K562 (cell line): Measurements from ENCODE around the gene CPED1. TPM values are rescaled to one million over a fixed set of nuclear protein-coding genes. Genes with fewer than 3 reads are reported as not detected.

Experiments used
- BACH1 ChIP-seq: fragments of 200-800 bp; sonication (Bioruptor generic); IDR thresholded peaks from 2 replicates; pipeline ENCODE4 v1.6.1; 2016; ENCODE audit warnings: missing genetic modification characterization, missing compliant biosample characterization
- CCNT2 ChIP-seq: IDR thresholded peaks from 2 replicates; pipeline ENCODE4 v1.6.1; 2011; ENCODE audit warnings: borderline replicate concordance, low read depth, mild to moderate bottlenecking, moderate library complexity, mixed read lengths, low read length; ENCODE audit not compliant: insufficient read length; ENCODE audit errors: extremely low read depth
- HBP1 ChIP-seq: fragments of 450-650 bp; formaldehyde crosslinking; IDR thresholded peaks from 2 replicates; pipeline ENCODE4 v1.4.0; 2022; ENCODE audit warnings: missing genetic modification characterization
- KLF1 ChIP-seq: fragments of 450-650 bp; IDR thresholded peaks from 2 replicates; pipeline ENCODE4 v1.6.1; 2016; ENCODE audit warnings: missing genetic modification characterization, missing compliant biosample characterization
- MAZ ChIP-seq, 2 experiments: fragments of 450-650 bp in 1 of 2; sonication (generic) in 1 of 2; formaldehyde crosslinking; IDR thresholded peaks in 1 of 2; conservative IDR thresholded peaks in 1 of 2; 2 replicates each; pipeline versions ENCODE4 v1.4.0 to v1.5.0; 2020; ENCODE audit warnings: mild to moderate bottlenecking in 1 of 2, missing genetic modification reagents in 1 of 2
- NFIX ChIP-seq: fragments of 250-450 bp; sonication (Bioruptor Pico); IDR thresholded peaks from 2 replicates; pipeline ENCODE4 v1.4.0; 2020; ENCODE audit warnings: low read depth, mild to moderate bottlenecking, moderate library complexity
- PKNOX1 ChIP-seq: fragments of 450-650 bp; IDR thresholded peaks from 2 replicates; pipeline ENCODE4 v1.6.1; 2016
- PREB ChIP-seq: sonication (generic); formaldehyde crosslinking; IDR thresholded peaks from 2 replicates; pipeline ENCODE4 v1.8.1; 2023; ENCODE audit warnings: mild to moderate bottlenecking, missing genetic modification reagents
- TAF9B ChIP-seq: fragments of 450-650 bp; IDR thresholded peaks from 2 replicates; pipeline ENCODE4 v1.6.1; 2018; ENCODE audit warnings: mild to moderate bottlenecking; ENCODE audit not compliant: partially characterized antibody
- YBX1 ChIP-seq: fragments of 450-650 bp; IDR thresholded peaks from 2 replicates; pipeline ENCODE4 v1.7.1; 2016; ENCODE audit warnings: mild to moderate bottlenecking
- ZBTB40 ChIP-seq, 2 experiments: fragments of 450-650 bp in 1 of 2; sonication (generic) in 1 of 2; formaldehyde crosslinking in 1 of 2; IDR thresholded peaks; 2 replicates each; pipeline versions ENCODE4 v1.7.1 to v1.9.0; 2016 to 2022; ENCODE audit warnings: inconsistent platforms in 1 of 2, mild to moderate bottlenecking in 1 of 2, missing genetic modification reagents in 1 of 2
- ZNF584 ChIP-seq: fragments of 200-800 bp; sonication (Bioruptor generic); IDR thresholded peaks from 2 replicates; pipeline ENCODE4 v1.6.1; 2016; ENCODE audit warnings: low read depth, mild to moderate bottlenecking, missing genetic modification characterization, missing compliant biosample characterization
- polyA plus RNA-seq, 8 experiments: library from polyadenylated mRNA; depleted of rRNA in 4 of 8; stranded (reverse) in 5 of 8; unstranded in 3 of 8; fragments of >200 nt; fragmentation: Nextera tagmentation in 2 of 8; fragmentation: Illumina TruSeq in 1 of 8; extraction: Ambion mirVana in 2 of 8; extraction: Trizol in 1 of 8; gene quantifications; 2 replicates each; pipeline versions ENCODE4 v1.2.1 to v1.2.3, GENCODE V29; 2011 to 2014; ENCODE audit warnings: inconsistent platforms in 1 of 8, missing spikeins in 1 of 8
- total RNA-seq, 7 experiments: library from RNA; depleted of rRNA in 6 of 7; stranded (reverse); fragments of >200 nt in 6 of 7; fragmentation: Illumina TruSeq in 2 of 7; extraction: Trizol in 2 of 7; gene quantifications; 2 replicates each; pipeline versions ENCODE4 v1.2.1 to v1.2.3, GENCODE V29; 2011 to 2021; ENCODE audit warnings: low replicate concordance in 1 of 7

CPED1 gene
- total and polyA plus RNA-seq, 9 of the 15 experiments (the other 6 are each of a cell fraction or from before 2014, with no cell fraction given) = 195 to 393 (median 290) TPM

GRCh38 chr7:121078701-121079227 is 90.3 kb downstream of the CPED1 start (continued):
- no peak for TF ChIP-seq ZBTB40 (IDR thresholded peaks at IDR 0.05)
- no peak for TF ChIP-seq ZBTB40 (CRISPR knock-in tag; IDR thresholded peaks at IDR 0.05)
- TF ChIP-seq YBX1 = no peak
- peak; percentile 37; the same call in 1 of the 2 replicates for TF ChIP-seq ZNF584 (CRISPR knock-in tag)
- TF ChIP-seq PREB (CRISPR knock-in tag) = no peak
- no peak for TF ChIP-seq KLF1
- no peak; the same call in 1 of the 2 replicates for TF ChIP-seq HBP1 (CRISPR knock-in tag)
- peak; percentile 65 for TF ChIP-seq BACH1
- TF ChIP-seq CCNT2 = no peak
- TF ChIP-seq TAF9B = no peak
- no peak for TF ChIP-seq NFIX
- TF ChIP-seq MAZ (CRISPR knock-in tag; conservative IDR thresholded peaks at IDR 0.05 in 1 of 2, IDR thresholded peaks at IDR 0.05 in 1 of 2) = no peak
- no peak for TF ChIP-seq PKNOX1
